T-helper 2 cell (primary cell): Measurements from ENCODE around the gene SGSM1.
A peak's percentile ranks its signal among the peaks of the same experiment; 100 is the strongest.

Experiments used
- DNase-seq, 5 experiments: peaks; one replicate each; pipeline versions ENCODE4 v3.0.0 to v3.0.0-alpha.2; 2012 to 2022

The SGSM1 gene

DNA sequence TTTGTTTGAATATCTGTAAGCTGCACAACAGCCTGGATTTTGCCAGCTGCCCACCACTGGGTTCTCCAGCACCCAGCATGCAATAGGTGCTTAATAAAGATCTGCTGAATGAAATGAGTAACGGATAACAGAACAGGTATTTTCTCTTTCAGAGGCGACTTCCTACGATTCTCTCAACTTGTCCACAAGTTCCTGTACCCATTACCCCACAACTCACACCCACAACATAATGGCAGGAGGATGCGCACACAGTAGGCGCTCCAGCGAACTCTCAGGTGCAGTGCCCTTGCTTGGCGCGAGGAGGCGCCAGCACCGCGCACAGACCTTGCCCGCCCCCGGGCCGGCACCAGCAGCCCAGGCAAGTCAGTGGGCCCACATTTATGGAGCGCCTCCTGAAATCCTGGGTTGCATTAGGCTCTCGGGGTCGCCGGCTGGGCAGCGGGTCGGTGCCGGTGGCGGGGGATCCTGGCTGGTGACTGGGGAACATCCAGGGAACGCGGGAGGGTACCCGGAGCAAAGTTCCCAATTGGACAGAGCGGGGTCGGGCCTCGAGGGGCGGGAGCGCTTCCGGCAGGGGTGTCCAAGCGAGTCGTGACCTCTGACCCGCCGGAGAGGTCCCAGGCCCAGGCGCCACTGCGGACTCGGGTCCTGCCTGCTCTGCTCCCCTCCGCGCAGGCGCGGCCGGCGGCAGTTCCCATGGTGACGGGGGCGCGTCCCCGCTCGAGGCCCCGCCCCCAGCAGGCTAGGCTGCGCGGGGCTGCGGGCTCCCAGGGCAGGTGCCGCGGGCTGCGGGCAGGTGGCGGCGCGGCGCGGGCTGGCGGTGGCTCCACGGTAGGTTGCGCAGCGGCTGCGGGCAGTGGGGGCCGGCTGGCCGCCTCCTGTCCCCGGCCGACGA is 146.2 kb downstream of the SGSM1 start, which contains the start of gene KIAA1671:
KIAA1671 (plus strand) TSS at position 775 of the 895 bp plus-strand sequence. CDS start 75,284 bp downstream, outside the sequence.
- peak; percentile 66 to 82 (median 77) for DNase-seq

DNA sequence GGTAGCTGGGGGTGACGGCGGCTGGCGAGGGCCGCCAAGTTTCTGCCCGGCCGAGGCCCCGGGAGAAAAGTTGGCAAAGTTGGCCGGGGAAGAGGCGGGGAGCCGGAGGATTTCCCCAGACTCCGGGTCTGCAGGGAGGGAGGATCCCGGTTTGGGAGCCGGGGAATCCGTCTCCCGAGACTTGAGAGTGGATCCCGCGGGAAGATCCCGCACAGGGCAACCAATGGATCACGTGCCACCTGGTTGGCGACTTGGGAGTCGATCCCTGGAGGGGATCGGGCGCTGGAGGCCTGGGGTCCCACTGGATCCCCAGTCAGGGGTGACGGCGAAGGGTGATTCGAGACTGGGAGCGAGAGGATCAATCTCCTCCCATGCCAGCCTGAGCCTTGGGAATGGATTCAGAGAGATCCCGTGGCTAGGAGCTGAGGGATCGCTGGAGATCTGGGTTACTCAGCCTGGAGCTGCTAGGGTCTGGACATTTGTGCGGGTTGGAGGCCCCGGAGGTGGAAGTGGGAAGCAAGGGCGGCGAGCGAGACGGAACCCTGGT is 146.9 kb downstream of the SGSM1 start:
- no peak for DNase-seq

DNA sequence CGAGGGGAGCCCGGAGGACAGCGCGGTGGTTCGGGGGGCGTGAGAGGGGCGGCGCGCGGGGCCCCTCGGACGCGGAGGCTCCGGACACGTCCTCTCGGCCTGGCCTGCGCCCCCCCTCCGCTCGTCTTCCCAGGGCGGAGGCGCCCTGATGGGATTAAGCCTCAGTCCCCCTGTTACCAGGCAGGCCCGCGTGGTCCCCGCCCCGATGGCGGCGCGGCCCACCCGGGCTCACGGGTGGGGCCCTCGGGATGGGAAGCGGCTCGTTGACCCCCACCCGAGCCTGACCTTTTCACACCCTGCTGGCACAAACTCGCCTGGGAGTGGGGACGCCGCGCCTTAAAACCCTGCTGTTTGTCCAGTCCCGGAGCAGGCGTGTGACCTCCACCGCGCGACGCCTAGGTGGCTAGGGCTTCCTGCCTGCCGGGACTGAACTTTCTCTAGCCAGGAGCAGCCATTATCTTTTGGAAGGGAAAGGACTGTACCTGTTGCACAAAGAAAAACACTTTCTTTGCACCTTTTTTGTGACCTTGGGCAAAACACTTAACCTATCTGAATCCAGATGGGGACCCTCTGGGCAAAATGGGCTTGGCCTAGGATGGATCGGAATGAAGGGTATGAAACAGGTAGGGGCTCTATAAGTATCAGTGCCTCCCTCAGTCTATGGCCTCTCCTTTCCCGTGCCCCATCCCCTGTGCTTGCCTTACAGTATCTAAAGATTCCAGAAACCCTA is 147.5 kb downstream of the SGSM1 start:
- DNase-seq: no peak

DNA sequence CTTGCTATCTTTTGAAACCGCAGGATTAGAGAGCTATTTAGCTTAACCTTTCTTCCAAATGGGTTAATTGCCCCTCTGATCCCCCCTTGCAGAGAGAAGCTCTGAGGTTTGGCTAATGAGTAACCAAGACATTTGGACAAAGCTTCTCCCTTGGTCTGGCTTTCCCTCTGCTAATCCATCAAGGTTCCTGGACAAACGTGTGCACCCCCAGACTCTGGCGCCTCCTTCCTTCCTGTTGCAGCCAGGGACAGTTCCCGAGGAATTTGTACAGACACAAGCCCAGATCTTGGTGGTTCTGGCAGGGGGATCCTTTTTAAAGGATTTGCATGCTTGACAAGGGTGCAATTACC is 148.1 kb downstream of the SGSM1 start:
- no peak for DNase-seq

DNA sequence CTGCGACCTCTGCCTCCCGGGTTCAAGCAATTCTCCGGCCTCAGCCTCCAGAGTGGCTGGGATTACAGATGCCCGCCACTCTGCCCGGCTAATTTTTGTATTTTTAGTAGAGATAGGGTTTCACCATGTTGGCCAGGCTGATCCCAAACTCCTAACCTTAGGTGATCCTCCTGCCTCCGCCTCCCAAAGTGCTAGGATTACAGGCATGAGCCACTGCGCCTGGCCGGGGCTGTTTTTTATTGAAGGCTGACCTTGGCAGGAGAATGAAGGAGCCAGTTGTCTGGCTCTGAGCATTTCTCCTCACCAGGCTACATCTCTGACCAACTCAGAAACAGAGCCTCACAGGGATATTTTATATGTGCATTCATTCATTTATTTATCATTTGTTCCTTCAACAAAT is 148.8 kb downstream of the SGSM1 start:
- no peak for DNase-seq

DNA sequence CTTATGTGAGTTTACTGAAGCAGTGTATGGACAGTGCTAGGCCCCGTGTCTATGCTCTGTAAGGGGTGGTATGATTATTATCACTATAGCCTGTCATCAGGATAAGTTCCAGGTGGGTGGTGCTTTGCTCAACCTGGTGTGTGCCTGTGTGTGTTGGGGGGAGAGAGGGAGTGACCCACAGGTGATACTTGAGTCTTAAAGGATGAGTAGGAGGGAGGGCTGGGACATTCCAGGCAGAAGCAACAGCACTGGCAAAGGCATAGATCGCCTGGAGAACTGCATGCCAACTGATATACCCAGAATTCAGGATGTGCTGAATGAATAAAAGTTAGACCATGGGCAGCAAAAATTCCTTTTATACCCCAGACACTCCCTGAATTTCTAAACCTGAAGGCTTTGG is 151.0 kb downstream of the SGSM1 start:
- DNase-seq: no peak

DNA sequence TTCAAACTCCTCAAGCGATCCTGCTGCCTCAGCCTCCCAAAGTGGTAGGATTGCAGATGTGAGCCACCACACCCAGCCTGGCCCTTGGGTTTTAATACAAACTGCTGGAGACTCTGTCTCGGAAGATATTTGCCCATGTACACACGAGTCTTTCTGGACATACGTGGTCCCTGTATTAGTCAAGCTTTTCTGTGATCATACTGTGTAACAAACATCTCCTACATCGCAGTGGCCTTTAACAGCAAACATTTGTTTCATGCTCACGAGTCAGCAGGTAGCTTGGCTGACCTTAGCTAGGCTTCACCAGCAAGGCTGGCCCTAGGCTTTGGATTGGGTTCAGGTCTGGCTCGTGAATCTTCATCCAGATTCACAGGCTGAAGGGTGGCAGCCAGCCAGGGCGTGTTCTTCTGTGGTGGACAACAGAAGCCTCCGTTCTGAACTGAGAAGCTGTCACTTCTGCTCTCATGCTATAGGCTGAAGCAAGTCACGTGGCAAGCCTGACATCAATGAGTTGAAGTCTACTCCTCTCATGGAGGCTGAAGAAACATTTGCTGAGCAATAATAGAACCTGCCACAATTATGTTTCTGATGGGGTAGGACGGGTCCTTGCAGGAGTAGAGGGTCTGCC is 155.3 kb downstream of the SGSM1 start:
- DNase-seq: no peak

DNA sequence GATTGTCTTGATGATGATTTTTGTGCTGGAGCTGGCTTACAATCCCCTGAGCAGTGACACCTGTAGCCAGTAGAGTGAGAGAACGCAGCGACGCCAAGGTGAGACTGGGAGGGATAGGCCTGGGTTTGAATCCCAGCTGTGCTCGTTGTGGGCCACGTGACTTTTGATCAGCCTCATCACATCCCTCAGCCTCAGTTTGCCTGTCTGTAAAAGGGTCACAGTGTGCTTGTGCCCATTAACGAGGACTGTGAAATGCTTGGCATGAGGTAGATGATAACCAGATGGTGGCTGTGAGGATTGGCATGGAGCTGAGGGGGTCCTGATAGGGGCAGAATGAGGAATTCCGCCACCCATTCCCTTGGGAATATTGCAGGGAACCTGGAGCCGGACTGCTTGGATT is 156.1 kb downstream of the SGSM1 start:
- no peak for DNase-seq

DNA sequence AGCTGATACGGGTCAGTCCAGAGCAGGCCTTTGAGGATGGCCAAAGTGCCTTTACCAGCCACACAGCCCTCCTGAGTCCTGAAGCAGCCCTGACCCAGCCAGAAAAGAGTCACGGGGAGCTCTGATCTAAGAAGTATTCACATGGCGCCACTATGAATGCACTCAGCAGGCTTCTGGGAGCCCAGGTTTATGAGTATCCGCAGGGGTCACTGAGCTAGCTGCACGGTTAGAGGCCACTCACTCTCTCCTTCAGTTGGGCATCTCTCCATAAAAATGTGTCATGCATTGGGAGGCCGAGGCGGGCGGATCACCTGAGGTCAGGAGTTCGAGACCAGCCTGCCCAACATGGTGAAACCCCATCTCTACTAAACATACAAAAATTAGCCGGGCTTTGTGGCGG is 156.8 kb downstream of the SGSM1 start:
- DNase-seq: no peak

DNA sequence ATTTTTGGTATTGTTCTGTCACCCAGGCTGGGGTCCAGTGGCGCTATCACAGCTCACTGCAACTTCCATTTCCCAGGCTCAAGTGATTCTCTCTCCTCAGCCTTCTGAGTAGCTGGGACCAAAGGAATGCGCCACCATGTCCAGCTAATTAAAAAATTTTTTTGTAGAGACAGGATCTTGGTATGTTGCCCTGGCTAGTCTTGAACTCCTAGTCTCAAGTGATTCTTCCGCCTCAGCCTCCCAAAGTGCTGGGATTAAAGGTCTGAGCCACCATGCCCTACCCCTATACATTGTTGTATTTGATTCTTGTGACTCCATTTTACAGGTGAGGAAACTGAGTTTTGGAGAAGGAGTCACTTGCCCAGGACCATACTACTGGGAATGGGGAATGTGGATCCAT is 158.4 kb downstream of the SGSM1 start:
- DNase-seq: no peak

DNA sequence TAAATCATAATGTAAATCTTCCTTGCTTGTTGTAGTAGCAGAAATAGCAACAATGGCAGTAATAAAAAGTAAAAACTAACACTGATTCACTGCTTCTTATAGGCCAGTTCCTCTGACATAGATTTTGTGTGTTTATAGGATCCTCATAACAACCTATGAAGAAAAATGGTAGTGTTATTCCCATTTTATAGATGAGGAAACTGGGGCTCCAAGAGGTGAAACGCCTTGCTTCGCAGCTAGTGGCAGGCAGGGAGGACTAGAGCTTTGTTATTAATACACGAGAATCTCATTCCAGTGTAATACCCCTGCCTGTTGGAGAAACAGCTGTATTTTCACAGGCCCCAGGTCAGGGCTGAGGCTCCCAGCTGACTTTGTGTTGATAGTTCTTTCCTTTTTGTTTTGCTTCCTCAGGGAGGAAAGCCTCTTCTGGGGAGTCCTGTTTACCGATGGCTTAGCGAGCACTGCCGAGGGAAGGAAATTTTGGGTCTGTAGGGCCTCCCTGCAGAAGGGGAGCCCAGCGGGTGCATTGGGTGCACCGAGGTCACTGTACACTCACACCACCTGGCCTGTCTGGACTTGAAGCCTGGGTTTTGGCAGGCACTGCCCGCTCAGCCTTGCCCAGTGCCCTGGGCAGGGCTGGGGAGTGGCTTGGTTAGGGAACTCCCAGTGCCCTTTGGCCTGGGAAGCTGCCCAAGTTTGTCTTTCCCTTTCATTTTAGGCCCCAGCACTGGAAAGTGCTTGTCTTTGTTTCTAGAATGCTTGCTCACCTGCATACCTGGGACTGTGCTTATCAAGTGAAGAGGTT is 160.0 kb downstream of the SGSM1 start:
- DNase-seq: no peak

DNA sequence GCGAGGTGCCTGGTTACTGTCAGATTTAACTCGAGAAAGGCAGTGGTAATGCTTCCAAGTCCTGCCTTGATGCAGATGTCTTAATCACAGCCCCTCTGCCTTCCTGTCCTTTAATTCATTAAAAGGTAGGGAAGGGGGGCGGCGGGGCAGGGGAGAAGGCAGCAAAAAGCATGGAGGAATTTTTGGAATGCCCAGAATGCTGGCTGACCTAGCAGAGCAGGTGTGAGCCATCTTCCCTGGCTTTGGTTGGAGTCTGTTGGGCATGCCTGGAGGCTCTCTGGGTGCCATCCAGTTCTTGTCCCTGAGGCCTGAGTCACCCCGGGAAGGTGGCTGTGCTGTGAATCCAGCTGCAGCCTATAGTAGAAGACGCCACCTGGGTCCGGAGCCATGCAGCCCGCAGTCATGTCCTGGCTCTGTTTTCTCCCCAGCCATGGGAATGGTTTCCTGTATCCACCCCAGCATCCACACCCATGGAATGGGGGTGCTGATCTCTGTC is 162.1 kb downstream of the SGSM1 start:
- no peak for DNase-seq

DNA sequence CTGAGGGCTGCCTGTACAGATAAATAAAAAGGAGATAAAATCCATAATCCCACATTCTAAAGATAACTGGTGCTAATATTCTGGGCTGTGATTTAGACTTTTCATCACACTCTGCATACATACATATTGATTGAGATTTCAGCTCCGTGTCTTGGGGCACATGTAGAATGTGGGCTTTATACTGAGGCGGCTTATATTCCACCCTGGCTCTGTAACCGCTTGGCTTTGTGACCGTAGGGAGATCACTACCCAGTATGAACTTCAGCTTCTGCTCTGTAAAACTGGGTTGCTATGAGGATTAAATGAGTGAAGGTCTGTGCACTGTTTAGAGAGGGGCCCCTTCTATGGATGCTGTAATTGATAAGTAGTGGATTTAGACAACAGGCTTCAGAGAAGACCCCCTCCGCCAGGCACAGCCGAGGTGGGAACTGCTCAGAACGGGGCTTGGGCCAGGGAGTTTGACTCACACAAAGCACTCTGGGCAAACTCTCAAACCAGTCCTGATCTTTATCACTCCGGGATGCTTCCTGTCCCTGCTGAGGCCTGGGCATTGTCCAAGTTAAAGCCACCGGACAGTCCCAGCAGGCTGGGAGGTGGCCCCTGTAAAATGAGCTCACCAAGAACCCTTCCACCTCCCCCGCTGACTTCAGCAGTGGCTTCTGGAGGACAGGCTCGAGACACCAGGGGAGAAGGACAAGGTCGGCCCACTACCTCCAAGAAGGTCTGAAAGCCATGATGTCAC is 163.7 kb downstream of the SGSM1 start:
- no peak for DNase-seq

DNA sequence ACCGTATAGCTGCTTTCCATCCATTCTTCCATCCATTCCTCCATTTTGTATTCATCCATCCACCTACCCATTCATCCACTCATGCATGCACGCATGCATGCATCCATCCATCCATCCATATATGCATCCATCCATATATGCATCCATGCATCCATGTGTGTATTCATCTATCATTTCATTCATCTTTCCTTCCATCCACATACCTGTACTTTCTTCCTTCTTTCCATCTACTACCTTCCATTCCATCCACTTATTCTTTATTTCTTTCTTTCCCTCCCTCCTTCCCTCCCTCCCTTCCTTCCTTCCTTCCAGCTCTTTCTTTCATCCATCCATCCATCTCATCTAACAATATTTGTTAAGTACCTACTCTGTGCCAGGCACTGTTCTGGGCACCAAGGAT is 166.4 kb downstream of the SGSM1 start:
- DNase-seq: no peak

DNA sequence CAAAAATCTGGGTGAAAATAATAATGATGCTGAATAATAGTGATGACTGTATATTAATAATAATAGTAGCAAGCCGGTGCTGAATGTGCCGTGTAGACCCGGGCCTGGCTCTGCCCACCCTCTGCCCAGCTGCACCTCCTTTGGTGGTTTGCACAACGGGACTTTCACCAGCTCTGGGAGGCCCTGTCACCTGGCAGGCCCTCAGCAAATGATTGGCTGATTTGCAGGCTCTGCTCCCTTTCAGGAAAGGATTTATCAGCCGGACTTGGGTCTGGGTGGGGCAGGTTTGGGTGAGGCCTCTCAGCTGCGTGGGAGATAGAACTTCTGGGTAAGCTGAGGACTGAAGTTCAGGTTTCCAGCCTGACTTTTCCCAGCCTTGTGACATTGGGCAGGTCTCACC is 167.9 kb downstream of the SGSM1 start:
- no peak for DNase-seq

DNA sequence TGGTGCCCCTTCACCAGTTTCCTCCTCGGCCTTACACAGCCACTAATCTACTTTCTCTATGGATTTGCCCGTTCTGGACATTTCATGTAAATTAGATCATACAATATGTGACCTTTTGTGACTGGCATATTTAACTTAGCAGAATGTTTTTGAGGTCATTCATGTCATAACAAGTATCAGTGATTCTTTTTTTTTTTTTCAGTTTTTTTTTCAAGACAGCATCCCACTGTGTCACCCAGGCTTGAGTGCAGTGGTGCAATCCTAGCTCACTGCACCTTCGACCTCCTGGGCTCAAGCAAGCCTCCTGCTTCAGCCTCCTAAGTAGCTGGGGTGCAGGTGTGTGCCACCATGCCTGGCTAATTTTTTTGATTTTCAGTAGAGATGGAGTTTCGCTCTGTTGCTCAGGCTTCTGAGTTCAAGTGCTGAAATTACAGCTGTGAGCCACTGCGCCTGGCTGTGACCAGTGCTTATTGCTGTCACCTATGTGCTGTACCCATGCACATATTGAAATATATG is 169.2 kb downstream of the SGSM1 start:
- DNase-seq: no peak

DNA sequence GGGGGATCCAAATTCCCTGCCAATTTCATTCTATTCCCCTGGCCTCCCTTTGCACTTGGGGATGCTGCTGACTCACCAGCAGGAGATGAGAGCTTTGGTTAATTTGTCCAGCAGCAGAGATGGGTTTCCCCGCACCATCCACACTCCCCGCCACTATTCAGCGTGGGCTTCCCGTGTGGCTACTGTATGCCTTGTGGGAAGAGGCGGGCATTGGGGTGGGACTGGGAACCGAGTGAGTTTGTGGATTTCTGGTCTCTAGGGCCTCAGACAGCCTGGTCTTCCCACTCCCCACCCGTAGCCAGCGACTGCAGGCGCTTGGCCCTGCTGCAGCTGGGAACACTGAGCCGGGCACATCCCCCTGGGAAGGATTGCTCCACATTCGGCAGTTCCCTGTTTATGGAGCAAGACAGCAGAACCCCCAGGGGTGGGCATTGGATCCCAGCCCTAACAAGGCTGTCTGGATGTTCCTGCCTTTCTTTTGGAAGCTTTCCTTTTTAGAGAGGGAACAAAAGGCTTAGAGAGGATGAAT is 169.9 kb downstream of the SGSM1 start:
- DNase-seq: no peak

DNA sequence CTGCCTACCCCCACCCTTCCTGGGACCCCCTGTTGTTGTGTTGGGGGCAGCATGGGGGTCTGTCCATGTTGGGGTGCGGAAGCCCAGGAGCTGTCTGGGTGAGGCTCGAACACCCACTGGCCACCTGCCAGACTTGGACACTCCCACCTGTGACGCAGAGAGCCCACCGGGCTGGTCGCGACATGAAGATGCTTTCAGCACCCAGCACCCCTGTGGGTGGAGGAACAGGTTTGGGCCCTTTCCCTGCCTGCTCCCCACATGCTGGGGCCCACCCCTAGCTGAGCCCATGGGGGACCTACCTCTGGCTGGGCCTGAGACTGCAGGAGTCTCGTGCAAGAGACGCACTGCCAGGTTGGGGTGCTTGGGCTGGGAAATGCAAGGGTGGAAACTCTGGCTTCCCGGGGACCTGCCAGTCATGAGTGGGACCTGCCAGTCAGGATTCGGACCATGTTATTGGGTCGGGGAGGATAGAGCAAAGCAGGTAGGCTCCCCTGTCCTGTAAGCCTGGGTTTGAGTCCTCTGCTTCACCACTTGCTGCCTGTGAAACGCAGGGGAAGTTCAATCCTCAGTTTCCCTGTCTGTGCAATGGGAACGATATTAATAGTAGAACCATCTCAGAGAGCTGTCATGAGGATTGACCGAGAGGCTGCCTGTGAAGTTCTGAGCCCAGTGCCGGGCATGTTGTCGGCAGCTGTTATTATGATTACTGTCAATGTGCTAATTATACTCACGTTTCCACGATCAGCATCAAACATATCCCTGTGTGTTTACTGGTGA is 170.6 kb downstream of the SGSM1 start:
- DNase-seq: no peak
